HG02970 (cell line): ENCODE data around the gene ATP2B3.

ENCODE experiments used
- ATAC-seq: cut with Tn5 transposase; IDR thresholded peaks from one replicate; pipeline ENCODE4 v1.9.1; 2021; ENCODE audit warnings: mild to moderate bottlenecking, moderate library complexity, moderate number of reproducible peaks; ENCODE audit not compliant: unreplicated experiment, low FRiP score

The ATP2B3 gene

DNA sequence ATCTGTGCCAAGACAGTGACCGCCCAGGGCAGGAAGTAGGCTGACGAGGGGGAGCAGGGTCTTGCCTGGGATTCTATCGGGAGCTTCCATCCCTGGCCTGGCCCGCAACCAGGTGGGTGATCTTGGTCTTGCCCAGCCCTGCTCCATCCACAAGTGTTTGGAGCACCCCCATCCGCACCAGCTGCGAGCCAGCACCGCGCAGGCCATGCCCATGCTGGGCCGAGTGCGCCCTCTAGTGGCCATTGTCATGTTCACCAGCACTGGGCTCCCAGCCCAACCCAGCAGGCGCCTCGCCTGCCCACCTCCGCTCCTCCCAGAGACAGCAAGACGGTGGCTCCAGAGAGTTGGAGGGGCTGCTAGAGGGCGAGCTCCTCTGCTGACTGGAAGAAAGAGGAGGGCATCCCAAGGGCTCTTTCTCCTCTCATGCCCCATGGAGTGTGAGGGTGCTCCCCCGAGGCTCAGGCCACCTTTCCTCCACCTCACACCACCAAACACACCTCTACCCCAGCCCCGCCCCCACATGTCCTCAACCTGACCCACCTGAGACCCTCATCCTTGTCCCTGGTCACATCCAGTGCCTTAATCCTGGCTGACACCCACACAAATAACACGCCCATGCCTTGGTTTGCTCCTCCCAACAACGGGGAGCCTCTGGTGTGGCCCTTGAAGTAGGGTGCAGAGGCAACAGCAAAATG is 9.8 kb upstream of the ATP2B3 start:
- peak; percentile 67 for ATAC-seq

DNA sequence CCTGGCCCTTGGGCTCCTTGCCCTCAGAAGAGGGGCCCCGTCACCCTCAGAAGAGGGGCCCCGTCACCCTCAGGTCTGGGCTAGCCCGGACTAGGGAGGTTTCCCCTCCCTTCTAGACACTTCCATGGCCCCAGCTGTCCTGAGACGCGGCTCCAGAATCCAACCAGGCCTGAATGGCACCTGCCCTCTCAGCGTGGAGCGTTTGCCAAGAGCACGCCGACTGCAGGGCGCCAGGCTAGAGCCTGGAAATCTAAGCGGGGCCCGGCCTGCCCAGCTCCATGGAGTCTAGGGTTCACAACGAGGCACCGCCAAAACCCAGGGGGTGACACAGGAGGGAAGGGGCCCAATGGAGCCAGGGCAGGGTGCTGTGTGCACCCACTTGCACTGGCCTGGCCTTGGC is 7.8 kb upstream of the ATP2B3 start:
- no peak for ATAC-seq

DNA sequence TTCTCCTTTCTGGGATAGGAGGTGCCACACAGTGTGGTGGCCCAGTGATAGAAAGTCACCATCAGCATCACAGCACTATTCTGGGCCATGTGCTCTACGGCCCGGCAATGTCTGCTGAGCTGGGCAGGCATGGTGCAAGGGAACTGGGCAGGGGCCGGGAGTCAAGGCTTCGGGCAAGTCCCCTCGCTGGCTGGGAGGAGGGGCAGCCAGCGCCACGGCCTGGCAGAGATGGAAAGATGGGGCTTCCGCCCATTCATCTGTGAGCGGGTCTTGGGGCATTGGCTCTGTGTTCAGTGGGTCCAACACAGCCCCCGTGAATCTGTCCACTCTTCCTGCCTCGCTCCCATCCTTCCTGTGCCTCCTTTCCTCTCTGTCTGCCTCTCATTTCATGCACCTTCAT is 7.1 kb upstream of the ATP2B3 start:
- ATAC-seq, result no peak

DNA sequence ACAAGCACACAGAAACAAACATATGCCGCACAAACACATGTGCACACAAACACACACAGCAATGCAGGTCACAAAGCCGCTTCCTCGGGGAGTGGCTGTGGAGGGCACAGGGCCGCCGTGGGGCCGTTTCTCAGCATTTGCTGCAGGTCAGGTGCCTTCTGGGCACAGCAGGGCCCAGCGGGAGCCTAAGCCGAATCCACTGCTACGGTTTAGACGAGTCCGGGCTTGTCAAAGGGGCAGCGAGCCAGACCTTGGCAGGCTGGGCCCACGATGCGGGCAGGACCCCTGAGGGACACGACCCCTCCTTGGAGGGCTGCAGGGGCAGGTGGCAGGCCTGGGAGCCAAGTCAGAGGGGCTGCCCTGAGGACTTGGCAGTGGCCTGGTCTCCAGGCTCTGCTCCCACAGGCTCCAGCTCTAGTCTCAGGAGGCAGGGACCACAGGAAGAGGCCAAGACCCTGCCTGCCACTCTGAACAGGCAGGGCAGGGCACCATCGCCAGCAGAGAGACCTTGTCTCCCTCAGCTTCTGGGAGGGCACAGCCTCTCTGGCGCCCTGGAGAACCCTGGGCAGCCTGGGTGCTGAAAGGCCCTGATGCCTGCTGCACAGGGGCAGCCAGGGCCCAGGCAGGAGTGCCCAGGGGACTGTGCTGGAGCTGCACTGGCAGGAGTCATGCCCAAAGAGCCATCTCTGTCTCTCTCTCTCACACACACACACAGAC is 5.5 kb upstream of the ATP2B3 start:
- ATAC-seq, result no peak

DNA sequence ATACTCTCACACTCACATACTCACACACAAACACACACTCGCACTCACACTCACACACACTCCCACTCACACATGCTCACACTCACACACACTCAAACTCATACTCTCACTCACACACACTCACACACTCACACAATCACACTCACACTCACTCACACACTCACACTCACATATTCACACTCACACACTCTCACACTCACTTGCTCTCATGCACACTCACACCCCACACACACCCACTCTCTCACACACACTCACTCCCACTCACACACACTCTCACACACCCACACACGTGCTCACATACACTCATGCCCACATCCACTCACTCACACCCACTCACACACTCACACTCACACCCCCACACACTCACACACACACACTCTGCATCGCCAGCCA is 4.9 kb upstream of the ATP2B3 start:
- no peak for ATAC-seq

DNA sequence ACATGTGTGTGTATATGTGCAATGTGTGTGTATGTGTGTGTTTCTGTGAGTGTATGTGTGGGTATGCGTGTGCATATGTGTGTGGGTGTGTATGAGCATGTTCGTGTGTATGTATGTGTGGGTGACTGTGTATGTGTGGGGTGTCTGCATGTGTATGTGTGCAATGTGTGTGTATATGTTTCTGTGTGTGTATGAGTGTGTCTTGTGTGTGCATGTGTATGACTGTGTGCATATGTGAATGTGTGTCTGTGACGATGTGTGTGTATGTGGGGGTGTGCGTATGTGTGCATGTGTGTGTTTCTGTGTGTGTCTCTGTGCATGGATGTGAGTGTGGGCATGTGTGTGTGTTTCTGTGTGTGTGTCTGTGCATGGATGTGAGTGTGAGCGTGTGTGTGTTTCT is 4.2 kb upstream of the ATP2B3 start:
- ATAC-seq, result no peak

DNA sequence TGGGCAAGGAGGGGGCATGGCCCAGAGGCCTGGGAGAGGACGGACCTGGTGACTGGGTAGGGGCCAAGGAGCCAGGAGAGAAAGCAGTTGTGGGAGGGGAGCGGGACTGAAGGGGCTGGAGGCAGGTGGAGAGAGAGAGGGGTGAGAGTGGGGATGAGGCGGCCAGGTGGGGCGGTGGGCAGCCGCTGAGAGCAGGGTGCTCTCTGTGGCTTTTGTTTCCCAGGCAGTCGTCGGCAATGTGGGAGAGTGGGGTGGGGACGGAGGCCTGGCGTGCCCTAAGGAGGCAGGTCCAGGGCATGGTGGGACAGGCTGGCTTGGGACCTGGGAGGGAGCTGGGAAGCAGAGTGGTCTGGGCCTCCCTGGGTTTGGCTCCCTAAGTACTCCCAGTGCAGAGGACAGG is 3.2 kb upstream of the ATP2B3 start:
- ATAC-seq, result no peak

DNA sequence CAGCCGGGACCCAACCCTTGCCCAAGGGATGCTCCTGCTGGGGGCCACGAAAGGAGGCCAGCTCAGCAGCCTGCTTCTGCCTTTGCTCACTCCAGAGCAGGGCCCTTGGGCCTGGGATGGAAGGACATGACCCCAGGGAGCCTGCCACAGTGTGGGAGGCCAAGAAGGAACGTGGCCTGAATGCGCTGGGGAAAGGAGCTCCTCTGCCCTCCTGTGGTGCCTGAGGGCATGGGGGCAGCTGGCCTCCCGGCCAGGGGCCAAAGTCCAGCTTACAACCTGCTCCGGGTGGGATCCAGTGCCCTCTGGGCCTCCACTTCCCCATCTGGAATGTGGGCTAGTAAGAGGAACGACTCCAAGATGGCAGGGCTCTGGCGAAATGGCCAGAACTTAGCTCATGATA is 2.0 kb upstream of the ATP2B3 start:
- no peak for ATAC-seq

DNA sequence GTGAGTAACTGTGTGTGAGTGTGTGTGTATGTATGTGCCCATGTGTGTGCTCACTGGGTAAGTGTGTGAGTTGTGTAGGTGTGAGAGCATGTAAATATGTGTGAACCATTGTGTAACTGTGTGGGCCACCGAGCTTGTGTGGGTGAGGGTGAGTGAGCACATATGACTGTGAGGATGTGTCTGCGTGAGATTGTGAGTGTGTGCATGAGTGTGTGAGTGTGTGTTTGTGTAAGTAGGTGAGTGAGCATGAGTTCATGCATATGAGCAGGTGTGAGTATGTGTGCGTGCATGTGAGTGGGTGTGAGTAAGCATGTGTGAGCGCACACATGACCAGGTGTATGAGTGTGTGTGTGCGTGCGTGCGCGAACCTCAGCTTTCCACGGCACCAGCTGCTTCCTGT is 1.4 kb upstream of the ATP2B3 start:
- no peak for ATAC-seq

DNA sequence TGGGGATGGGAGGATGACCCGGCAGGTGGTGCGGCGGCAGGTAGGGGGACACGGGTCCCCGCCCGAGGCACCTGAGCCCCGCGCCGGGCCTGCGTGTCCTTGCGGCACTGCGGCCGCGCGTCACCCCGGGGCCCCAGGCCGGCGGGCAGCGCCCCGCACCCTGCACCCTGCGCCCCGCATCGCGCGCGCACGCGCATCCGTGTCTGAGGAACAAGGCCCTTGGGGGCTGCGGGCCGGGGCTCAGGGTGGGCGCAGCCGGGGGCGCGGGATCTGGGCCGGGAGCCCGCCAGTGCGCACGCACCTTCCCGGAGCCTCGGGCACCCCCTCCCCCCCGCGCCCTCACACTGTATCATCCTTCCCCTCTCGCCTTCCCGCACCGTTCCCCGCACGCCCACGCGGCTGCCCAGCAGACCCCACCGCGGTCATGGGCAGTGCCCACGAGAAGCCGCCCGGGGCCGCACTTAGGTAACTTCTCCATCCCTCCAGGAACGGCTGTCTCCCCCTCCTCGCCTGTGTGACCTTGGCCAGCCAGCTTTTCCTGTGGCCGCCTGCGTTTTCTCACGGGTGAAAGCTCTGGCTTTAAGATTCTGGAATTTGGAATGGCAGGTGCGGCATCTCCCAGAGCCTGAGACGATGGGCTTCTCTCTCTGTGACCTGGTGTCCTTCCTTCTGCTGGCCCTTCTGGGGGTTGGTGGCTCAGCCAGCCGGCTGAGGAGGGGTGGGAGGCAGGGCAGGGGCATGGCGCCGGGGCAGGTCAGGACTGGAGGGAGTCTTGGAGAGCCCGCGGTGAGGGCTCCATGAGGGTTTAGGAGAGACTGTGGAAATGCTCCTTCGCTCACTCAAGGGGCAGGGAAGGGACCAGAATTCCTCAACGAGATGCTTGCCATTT is 748 bp downstream of the ATP2B3 start:
- ATAC-seq, result no peak

DNA sequence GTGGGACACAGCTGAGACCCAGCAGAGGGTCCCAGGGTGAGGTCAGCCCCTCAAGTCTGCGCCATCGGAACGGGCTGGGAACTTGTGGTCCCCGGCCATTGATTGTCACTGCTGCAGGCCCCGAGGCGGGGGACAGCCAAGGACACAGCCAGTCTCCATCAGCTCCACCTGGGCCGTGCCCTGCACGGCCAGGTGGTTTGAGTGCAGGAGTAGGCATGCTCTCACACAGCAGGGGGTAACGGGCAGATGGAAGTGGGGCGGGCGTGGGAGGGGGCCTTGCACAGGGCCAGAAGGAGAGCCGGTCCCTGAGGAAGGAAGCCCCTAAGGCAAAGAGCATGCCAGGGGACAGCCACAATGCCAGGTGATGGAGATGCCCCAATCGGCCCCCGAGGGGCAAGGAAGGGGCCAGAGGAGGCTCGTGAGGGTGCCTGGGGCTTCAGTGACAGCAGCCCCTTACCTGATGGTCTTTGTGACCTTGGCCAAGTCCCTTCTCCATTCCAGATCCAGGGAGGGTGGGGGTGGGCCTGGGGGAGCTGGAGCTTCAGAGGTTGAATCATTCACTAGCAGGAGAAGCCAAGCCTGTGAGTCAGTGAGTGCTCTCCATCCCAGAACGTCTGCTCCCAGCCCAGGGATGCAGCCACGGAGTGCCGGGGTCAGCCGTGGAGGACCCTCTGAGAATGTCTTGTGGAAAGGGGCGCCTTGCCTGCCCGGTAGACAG is 2.3 kb downstream of the ATP2B3 start:
- ATAC-seq, result no peak

DNA sequence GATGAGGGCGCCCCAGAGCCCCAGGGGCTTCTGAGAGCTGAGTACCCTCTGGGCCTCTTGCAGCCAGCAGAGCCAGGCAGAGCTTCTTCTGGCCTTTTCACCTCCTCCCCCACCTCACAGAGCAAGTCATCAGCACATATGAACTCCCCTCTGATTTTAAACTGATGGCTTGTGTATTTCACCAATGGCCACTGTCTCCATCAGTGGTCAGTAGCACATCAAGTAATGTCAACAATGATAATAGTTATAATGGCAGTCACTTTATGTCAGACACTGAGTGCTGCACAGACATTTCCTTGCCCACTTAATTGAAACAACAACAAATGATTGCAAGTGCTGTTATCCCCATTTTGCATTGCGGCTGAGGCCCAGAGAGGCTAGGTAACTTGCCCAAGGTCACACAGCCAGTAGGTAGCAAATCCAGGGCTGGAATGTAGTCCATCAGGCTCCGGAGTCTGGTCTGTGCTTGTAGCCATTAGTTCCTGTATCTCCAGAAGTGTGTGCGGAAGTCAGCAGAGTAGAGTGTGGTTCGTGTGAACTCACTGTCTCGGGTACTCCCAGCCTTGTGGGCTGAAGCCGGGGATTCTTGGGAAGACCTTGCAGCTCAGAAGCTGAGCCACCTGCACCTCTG is 3.0 kb downstream of the ATP2B3 start:
- ATAC-seq, result no peak

DNA sequence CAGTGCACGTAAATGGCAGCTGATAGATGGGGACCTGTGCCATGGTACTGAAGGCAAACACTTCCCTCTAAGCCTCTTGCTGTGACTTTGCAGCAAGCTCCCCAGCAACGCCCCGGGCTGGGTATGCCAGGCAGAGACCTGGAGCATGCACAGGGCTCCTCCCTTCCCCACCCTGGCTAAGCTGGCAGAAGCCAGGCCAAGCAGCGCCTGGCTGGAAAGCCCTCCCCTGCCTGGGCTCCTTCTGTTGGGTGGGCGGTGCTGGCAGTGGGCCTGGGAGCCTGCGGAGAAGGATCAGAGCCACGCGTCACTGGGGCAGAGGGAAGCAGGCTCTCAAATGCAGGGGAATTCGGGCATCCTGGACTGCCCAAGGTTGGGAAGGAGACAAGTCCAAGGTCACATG is 3.6 kb downstream of the ATP2B3 start:
- ATAC-seq, result no peak

DNA sequence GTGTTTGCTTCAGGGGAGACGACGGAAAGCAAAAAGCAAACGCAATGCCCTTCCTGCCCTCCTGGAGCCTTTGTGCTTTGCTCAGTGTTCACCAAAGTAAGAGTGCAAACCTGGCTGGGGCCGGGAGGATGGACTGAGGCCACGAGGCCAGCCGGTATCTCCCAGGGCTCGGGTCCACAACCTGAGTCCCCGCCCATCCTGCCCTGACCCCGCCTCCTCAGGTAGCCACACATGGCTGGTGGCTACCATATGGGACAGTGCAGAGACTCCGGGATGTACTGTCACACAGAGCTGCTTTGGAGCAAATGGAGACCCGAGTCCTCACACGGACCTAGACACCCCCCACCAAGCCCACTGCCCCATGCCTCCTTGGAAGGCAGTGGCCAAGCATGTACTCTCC is 4.8 kb downstream of the ATP2B3 start:
- ATAC-seq, result no peak

DNA sequence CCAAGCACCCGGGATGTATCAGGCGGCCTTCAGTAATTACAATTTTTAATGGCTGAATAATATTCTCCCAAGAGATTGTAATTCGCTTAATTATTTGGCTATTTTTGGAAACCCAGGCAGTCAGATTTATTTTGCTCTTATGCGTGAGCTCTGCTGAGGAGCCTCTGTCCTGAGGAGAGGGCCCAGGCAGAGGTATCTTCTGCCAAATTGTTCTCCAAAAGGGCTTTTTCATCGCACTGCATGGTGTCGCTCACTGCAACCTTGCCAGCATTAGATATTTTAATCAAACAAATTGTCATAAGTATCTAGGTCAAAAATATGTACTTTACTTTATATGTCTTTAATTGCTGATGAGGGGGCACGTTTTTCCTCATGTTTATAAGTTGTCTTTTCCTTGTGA is 5.8 kb downstream of the ATP2B3 start:
- no peak for ATAC-seq

DNA sequence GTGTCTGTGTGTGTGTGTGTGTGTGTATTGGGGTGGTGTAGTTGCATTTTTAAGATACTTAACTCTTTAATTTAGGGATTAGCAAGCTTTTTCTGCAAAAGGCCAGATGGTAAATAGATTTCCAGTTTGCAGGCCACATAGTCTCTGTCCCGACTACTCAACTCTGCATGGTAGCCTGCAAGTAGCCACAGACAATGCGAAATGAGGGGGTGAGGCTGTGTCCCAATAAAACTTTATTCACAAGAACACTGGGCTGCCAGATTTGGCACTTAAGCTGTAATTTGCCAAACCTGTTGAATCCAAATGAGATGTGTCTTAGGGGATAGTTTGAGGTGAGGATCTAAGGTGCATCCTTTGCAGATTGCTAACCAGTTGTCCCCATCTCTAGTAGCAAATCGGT is 6.8 kb downstream of the ATP2B3 start:
- no peak for ATAC-seq

DNA sequence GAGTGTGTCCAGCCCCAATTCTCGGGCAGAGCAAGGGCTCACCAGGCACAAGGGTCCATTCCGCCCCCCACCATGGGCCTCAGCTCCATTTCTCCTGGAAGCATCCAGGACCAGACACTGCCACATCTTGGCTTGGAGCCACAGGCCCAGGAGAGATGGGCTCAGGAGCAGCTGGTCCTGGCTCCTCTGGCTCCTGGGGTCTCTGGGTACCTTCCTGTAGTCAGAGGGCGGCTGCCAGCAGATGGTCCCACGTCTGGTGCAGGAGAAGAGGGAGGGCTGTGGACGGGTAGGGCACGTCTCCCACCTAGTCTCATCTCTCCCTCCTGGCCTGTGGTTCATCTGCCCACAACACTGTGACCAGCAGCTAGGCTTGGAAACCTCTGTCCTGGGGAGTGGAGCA is 8.0 kb downstream of the ATP2B3 start:
- no peak for ATAC-seq

DNA sequence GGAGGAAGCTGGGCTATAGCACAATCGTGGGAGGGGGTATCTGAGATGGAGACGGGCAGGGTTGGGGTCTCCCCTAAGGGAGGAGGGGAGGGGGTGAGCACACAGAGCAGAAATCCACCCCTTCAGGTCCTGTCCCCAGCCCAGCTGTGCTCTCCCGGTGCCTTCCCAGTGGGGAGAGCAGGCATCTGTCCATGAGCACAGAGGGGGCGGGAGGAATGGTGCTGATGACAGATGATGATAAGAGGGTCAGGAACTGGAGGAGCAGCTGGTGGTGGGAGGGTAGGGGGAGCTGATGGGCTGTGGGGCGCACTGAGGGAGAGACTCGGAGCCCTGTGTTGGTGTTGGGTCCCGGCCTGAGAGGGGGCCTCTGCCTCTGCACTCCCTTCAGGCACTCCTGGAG is 8.6 kb downstream of the ATP2B3 start:
- no peak for ATAC-seq

DNA sequence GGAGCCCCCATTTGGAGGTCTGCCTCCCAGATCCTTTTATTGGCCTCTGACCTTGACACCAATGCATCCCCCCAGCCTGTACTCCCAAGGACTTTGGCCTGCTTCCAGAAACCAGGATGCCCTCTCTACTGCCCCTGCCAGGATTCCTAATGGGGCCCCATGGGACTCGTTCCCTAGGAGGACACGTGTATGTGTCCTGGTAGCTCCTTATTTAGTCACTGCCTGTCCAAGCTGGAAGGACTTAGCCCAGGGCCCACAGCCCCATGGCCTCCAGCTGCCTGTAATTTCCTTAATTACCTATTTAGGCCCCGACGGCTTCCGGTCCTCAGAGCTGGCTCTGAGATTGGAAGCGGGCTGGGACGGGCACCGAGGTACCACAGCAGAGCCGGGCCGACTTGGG is 9.4 kb downstream of the ATP2B3 start:
- ATAC-seq, result no peak

DNA sequence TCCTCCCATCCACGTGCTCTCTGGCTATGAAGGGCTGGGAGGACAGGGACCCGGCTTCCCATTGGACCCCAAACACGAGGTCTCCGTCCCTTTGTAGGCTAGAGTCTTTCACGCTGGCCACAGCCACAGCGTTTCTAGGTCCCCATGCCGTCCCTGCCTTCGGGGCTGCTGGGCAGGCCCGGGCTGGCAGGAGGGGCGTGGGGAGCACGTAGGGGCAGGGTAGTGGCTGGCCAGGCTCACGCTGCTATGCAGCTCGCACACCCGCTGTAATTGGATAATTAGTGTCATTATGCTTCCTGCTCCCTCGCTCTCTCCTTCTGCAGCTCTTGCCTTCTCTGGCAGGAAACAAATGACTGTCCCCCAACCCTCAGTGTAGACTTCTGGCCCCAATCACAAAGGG is 9.8 kb downstream of the ATP2B3 start:
- ATAC-seq, result no peak
